ENCODE measurements around the gene LRRN2.

GRCh38 chr1:204623894-204624361 lies 61.6 kb downstream of the LRRN2 start:
- no peak for TF ChIP-seq CTCF (IDR thresholded peaks at IDR 0.05)
- no peak for TF ChIP-seq POLR2A (IDR thresholded peaks at IDR 0.05)
- TF ChIP-seq POLR2AphosphoS5 (IDR thresholded peaks at IDR 0.05), result no peak
- TF ChIP-seq EP300 (IDR thresholded peaks at IDR 0.05), result no peak

All from sigmoid colon (tissue), 4 donors.